Activated CD4-positive, alpha-beta T cell treated with anti-CD3 and anti-CD28 coated beads, Interleukin-2, Interleukin-4, amounts not matched to agents 100 ng/mL and 50 ng/mL, durations not matched to agents 16 hours and 8 hours (primary cell): ENCODE data around the gene DAB1.

ENCODE experiments used
- DNase-seq: peaks from one replicate; pipeline ENCODE4 v3.0.0-alpha.2; 2020; ENCODE audit warnings: low spot score

The DAB1 gene

GRCh38 chr1:57163325-57163724 is 260.5 kb downstream of the DAB1 start:
- no peak for DNase-seq

- DNase-seq: no peak
These were observed 261.1 kb downstream of the DAB1 start for GRCh38 chr1:57162607-57163261.

GRCh38 chr1:57160594-57160993 is 263.3 kb downstream of the DAB1 start:
- DNase-seq: no peak

- no peak for DNase-seq
These were observed 265.3 kb downstream of the DAB1 start for GRCh38 chr1:57158604-57158998.

- DNase-seq: no peak
These were observed 265.8 kb downstream of the DAB1 start for GRCh38 chr1:57157818-57158603.

GRCh38 chr1:57156907-57157306 is 267.0 kb downstream of the DAB1 start:
- DNase-seq: no peak

GRCh38 chr1:57146100-57146499 is 277.8 kb downstream of the DAB1 start:
- DNase-seq: no peak

GRCh38 chr1:57142999-57143398 is 280.9 kb downstream of the DAB1 start:
- DNase-seq: no peak

GRCh38 chr1:57142169-57142568 is 281.7 kb downstream of the DAB1 start:
- no peak for DNase-seq

- DNase-seq: no peak
These were observed 285.3 kb downstream of the DAB1 start for GRCh38 chr1:57138432-57139078.

GRCh38 chr1:57137980-57138379 is 285.9 kb downstream of the DAB1 start:
- no peak for DNase-seq

- no peak for DNase-seq
These were observed 289.1 kb downstream of the DAB1 start for GRCh38 chr1:57134803-57135202.

- DNase-seq: no peak
These were observed 290.2 kb downstream of the DAB1 start for GRCh38 chr1:57133686-57134085.

GRCh38 chr1:57132993-57133622 is 290.8 kb downstream of the DAB1 start:
- DNase-seq: no peak

- no peak for DNase-seq
These were observed 292.0 kb downstream of the DAB1 start for GRCh38 chr1:57131701-57132394.

GRCh38 chr1:57131257-57131656 is 292.6 kb downstream of the DAB1 start:
- no peak for DNase-seq

- no peak for DNase-seq
These were observed 294.0 kb downstream of the DAB1 start for GRCh38 chr1:57129865-57130264.

- DNase-seq: no peak
These were observed 295.9 kb downstream of the DAB1 start for GRCh38 chr1:57127976-57128375.

GRCh38 chr1:57124768-57125446 is 299.0 kb downstream of the DAB1 start:
- DNase-seq: peak; percentile 63

- no peak for DNase-seq
These were observed 299.7 kb downstream of the DAB1 start for GRCh38 chr1:57124170-57124569.

GRCh38 chr1:57122031-57122430 is 301.8 kb downstream of the DAB1 start:
- no peak for DNase-seq
